Left kidney (tissue), 2 donors: ENCODE measurements around the gene STARD10. TPM values are rescaled to one million over a fixed set of nuclear protein-coding genes. Genes with fewer than 3 reads are reported as not detected.

ENCODE experiments used
- DNase-seq: peaks from one replicate; pipeline ENCODE4 v3.0.0-alpha.2; 2013
- polyA plus RNA-seq: library from polyadenylated mRNA; unstranded; fragments of 120-200 nt; gene quantifications from one replicate; pipeline ENCODE4 v1.2.1, GENCODE V29; 2013; ENCODE audit not compliant: insufficient read length

The STARD10 gene
- polyA plus RNA-seq, 1 donor = 66.4 TPM

DNA sequence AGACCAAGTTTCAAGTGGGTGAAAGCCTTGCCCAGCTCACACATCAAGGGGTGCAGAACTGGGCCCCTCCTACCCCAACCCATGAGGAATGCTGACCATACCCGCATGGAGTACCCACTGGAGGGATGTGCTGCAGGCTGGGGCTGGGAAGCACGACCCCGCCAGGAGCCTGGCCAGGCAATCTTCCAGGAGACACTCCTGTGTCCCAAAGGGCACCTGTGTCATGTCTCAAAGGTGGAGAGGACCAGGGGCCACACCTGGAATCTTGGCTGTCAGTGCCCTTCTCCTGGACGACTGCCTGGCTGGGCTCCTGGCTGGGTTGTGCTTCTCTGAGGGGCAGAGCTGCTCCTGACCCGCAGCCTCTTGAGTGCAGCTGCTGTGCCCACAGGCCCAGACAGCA, 48.3 kb downstream of the STARD10 start:
- no peak for DNase-seq

DNA sequence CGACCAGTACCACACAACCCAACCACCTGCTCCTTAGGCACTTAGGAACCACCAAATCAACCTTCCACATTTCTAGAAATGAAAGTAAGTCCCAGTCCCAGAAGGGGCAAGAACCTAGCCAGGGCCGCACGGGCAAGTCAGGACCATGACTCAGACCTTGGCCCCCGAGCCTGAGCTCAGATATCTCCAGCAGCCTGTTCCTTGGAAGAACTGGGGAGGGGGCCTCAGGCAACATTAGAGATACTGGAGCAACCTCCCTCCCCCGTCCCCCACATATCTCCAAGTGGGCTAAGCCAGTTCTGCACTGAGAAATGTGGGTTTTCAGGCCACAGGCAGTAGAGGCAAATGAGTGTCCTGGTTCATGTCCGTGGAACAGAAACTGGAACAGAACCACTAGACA, 49.4 kb downstream of the STARD10 start:
- DNase-seq = no peak

DNA sequence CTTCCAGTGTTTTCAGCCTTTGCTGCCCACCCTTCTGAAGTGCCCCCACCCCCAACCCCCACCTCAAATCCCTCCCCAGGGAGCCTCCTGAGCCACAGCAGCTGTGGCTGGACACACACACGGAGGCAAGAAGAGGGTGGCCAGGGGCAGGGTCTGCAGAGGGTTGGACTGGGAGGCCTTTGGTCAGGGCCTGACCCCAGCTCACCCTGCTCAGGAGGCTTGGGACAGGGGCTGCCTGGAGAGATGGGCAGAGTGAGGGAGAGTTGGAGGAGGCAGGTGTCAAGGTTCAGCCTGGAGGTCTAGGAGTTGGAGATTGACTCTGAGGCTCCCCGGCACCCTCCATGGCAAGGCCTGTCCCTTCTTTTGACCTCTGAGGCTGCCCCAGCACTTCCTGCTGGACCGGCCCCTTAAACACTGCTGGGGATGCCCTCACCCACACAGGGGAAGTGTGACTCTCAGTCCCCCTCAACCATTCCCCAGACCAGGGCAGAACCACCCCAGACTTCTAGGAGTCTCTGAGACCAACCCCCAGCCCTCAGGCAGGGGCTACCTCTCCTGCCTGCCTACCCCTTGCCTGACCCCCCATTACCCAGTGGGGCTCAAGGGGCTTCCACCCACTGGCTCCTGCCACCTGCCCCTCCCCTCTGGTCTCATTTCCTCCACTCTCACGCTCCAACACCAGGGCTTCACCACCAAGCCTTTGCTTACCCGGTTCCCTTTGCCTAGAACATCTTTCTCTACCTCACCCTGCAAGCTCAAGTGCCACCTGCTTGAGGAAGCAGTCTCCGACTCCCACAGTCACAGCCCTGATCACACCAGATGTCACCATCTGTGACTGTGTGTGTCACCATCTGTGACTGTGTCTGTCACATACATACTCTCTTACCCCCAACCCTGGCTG, 50.3 kb downstream of the STARD10 start:
- no peak for DNase-seq

DNA sequence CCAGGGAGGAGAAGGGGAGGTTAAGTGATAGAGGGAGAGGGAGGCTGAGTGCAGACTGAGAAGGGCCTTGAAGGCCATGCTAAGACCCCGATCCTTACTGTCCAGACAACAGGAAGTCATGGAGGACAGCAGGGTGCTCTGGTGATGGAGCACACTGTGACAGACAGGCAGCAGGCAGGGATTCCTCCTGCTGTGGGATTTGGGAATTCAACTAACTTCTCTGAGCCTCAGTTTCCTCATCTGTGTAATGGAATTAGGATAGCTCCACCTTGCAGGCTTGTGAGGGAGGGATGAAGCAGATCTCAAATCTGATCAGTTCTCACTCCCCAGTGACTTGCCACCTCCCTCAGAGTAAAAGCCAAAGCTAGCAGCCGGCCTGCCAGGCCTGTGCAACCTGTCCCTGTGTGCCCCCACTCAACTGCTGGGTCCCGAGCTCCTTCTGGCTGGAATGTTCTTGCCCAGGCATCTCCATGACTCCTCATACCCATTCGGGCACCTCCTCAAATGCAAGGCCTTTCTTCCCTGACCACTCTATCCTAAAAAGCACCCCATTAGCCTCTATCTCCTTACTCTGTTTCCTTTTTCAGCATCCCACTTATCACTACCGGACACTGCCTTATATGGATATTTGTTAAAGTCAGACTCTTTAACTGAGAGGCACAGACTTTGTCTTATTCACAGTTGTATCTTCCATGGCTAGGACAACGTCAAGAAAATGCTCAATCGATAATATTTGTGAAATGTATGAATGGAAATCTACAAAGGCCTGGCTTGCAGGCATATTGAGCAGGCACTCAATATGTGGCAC, 51.1 kb downstream of the STARD10 start:
- no peak for DNase-seq

DNA sequence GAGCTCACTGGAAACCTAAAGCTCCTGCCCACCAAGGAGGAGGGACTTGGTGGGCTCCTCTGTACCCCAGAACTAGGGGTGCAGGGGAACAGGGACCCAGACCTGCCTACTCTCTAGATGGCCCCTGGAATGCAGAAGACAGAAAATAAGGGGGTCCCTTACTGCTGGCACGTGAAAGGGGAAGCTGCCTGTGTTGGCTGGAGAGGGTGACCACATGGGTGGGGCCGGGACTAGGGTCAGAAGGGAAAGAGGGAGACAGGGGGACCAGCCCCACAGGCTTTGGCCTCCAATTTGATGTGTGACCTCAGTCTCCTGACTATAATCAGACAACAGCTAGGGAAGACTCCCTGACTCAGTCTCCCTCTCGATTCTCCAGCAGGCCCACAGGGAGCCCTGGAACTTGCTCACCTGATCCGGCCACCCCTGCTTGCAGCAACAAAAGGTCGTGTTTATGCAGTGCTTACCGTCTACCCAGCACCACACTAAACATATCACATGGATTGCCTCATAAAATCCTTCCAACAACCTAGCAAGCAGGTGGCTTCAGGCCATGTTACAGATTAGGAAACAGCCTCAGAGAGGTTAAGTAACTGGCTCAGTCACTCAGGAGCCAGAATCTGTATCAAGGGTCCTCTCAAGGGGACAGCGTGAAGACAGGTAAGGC, 51.9 kb downstream of the STARD10 start:
- DNase-seq = no peak

DNA sequence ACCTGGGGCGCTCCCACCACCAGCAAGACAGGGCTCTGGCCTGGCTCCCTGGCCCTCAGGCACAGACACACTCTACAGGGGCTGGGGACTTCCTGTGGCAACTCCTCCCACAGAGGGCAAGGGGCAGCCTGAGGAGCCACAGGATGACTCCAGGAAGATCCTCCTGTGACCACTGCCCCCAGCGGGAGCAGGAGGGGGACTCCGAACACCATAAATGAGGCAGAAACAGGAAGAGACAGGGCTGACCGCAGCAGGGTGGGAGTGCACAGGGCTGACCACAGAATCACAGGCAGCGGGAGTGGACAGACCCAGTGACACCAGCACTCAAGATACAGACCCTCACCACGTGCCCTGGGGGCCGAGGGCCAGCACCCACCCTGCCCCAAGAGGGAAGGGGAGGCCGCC, 52.4 kb downstream of the STARD10 start:
- peak; percentile 34 for DNase-seq

DNA sequence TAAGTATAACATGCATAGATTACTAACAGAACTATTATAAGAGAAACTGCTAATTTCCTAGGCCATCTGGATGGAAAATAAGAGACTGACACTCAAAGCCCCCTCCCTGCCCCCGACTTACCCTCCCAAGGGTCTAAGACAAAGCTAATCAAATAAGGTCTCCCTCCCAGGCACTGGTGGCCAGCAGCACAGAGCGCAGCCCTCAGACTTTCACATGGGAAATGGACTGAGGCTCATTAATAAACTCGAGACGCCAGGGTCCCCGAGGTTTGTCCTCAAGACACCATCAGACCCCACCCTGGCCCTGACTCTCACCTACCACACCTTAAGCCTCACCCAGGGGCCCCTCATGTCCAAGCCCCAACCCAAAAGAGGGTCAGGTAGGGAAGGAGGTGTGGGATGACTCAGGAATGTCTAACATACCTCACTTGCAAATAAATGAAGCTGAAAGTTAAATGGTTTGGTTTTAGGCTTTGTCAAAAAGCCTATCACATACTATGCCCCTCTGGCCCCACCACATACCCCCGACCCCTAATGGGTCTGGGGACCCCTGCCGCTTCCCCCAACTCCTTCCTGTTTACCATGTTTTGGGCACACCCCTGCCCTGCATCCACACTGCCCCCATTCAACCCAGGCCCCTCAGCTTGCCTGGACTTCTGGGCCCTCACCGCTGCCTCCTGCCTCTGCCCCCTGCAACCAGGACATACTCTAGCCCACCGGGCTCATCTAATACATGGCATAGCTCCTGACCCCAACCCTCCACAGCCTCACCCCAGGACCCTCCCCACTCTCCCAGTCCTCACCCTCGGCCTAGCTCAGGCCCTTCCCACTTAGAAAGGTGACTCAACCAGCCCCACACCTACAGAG, 53.1 kb downstream of the STARD10 start:
- no peak for DNase-seq

DNA sequence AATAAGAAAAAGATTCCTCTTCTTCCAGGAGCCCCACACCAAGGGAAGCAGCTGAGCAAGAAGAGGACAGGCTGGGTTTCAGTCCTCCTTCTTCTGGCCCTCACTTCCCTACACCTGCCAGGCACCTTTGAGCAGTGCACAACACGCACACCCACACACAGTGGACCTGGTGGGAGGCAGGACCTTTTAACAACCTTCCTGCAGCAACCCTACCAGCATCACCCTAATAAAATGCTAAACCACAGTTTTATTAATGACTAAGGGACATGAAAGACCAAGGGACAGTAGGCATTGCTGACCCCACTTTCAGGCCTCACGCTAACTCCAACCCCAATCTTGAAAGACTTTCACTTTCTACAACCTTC, 53.8 kb downstream of the STARD10 start:
- no peak for DNase-seq

DNA sequence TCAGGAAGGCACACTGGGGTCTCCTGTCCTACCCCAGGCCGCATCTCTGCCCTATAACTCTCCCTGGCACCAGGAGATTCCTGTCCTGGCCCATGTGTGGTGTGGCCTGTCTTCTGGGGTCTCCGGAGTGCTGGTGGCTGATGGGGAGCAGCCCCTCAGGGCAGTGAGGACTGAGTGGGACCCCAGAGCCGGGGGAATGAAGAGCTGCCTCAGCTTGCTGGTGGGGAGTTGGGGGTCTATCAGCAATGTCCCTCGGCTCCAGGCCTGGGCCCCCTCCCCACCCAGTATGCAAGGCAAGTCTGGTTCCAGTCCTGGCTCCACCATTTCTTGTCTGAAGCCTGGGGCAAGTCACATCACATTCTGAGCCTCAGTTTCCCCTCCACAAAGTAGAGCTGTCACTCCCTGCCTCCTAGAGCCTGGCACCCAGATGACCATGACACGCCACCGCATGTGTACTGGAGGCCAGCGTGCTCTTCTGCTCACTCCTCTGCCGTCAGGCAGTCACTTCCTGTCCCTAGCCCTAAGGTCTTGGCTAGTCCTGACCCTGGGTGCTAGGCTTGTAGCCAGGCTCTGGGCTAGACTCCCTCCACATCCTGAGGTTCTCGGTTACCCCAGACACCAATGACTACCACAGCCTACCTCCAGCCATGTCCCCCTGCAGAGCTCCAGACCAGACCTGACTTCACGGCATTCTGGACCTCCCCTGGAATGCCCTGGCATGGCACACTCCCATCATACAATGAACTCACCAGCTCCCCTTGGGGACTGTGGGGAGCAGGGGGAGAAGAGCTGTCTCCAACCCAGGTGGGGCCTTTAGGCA, 54.4 kb downstream of the STARD10 start:
- DNase-seq = no peak

DNA sequence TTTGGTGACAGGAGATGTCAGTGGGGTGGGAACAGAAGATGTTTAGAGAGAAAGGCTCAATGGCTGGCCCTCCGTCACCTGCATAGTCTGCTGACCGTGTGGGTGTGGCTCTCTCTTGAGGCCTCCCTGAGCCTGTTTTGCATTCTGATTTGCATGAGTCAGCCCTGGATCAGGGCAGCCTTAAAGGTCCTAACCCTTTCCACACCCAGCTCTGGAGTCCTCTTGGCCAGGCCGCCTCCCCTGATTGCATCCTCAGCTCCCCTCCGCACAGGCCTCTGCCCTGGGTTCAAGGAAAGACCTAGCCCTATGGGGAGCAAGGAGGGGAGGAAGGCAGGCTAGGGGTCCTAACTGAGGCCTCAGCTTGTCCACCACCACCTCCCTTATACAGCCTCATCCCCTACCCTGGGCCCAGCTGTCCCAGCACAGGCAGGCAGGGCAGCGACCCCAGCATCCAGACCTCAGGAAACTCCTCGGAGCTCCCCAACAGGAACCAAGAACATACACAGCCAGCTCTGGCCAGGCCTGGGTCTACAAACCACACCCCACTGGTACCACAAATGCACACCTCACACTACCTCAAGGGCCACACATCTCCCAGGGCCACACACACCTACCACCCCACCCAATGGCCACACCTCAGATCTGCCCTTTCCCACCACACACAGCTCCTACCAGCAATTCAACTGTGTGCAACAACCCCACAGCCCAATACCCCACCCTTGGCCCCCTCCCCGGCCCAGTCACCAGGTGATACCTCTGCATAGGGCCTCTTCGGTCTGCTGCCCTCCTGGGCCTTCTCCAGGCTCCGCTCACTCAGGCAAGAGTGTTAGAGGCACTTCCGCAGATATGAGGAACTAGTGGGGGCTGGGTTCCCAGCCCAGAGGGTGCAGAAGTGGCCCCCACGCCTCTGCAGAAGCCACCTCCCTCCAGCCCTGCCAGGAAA, 55.4 kb downstream of the STARD10 start:
- no peak for DNase-seq

DNA sequence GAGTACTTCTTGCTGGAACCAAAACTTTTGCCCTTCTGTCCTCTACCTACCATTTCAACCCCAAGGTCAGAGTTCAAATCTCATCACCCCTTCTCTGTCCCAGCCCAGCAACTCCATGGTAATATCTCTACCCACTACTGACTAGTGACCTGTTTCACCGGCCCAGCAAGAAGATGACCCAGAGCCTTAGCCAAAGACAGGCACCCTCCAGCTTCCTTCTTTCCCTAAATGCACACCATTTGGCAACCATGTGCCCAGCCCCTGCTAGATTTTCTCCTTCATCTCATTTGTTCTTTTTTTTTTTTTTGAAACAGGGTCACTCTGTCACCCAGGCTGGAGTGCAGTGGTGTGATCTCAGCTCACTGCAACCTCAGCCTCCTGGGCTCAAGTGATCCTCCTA, 56.5 kb downstream of the STARD10 start:
- DNase-seq = no peak

DNA sequence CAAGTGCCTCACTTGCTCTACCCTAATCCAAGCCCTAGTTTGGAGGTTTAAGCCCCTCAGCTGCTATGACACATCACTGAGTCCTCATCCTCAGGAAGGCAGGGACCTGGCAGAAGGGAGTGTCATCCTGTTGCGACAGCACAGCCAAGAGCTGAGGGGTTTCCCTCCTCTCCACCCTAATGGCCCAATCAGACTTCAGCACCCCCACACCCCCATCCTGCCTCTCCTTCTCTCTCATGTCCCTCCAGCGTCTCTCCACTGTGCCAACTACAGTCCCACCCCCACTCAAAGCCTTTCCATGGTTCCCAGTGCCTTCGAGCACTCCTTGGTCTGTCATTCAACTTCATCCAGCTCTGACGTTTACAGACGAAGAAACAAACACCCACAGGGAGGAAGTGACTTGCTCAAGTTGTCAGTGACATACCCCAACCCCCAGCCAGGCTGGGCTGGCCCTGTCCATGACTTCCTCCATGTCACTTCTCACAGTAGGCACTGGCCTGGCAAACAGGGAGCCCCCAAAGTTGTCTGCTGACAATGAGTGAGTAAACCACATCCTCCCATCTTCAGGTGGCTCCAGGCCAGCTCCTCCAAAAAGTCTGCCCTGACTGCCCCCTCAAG, 57.3 kb downstream of the STARD10 start:
- DNase-seq = no peak

DNA sequence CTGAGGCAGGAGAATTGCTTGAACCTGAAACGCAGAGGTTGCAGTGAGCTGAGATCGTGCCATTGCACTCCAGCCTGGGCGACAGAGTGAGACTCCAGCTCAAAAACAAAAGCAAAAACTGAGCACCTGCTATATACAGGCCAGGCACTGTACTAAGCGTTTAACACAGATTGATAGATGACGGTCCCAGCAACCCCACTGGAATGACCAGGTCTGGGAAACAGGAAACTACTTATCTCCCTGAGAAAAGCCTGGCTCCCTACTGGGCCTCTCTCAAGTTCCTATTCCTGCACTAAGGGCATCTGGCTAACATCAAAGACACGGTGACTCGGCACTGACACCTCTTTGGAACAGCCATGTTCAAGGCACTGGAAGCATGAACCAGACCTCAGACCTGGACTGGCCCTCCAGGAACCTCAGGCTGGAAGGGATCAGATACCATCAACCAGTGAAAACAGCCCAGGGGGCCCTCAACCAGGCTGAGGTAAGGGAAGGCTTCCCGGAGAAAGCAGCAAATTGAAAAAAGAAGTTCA, 58.3 kb downstream of the STARD10 start:
- DNase-seq = no peak

DNA sequence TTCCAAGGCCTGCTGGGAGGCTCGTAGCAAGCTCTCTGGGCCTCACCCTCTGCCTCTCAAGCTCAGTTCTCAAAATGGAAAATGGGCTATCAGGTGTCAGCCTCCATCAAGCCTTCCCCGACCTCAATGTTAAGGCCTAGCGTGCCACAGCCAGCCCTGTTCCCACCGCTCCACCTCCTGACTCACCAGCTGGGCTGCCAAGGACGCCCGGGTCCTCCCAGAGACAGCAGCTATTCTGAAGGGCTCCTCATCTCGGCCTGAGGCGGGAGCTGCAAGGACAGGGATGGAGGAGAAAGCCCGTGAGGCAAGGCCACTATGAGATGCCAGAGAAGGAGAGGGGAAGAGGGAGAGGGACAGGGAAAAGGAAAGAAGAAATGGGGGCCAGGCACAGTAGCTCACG, 61.5 kb downstream of the STARD10 start:
- no peak for DNase-seq

DNA sequence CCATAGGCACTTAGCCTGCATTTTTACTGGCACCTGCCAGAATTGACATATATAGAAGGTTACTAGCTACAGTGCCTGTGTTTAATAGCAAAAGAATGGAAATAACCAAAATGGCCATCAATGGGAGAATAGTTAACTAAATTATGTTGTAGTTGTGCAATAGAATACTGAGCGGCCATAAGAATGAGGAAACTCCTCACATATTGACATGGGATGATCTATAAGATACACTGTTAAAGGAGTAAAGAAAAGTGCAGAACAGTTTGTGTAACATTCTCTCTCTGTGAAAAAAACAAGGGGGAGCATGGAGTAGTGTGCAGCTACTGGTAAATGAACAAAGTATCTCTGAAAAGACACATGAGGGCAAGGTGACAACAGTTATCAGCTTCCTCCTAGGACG, 63.1 kb downstream of the STARD10 start:
- no peak for DNase-seq

DNA sequence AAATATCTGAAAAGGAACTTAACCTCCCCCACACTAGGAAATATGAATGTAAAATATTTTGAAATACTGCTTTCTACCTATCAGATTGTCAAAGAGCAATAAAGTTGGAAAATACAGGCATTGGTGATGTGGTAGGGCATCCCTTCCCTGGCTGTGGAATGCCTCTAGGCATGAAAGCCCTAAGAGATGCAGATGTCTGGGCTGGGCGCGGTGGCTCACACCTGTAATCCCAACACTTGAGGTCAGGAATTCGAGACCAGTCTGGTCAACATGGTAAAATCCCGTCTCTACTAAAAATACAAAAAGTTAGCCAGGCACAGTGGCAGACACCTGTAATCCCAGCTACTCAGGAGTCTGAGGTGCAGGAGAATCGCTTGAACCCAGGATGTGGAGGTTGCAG, 63.6 kb downstream of the STARD10 start:
- no peak for DNase-seq

DNA sequence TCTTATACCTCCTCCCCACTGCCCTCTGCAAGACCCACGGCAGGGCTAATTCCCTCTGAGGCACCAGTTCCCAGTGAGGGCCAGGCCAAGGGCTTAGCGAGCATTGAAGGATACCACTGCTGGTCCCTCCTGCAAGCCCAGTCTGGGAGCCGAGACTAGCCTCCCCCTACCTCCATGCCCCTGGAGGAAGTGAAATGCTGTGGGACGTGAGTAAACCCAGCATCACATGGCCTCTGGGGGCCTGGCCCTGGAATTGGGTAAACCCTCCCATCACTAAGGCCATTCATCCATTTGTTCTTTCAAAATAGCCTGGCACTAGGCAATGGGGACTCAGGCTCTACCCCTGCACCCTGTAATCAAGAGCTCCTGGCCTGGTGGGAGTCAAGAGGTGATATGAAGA, 66.3 kb downstream of the STARD10 start:
- DNase-seq = no peak

DNA sequence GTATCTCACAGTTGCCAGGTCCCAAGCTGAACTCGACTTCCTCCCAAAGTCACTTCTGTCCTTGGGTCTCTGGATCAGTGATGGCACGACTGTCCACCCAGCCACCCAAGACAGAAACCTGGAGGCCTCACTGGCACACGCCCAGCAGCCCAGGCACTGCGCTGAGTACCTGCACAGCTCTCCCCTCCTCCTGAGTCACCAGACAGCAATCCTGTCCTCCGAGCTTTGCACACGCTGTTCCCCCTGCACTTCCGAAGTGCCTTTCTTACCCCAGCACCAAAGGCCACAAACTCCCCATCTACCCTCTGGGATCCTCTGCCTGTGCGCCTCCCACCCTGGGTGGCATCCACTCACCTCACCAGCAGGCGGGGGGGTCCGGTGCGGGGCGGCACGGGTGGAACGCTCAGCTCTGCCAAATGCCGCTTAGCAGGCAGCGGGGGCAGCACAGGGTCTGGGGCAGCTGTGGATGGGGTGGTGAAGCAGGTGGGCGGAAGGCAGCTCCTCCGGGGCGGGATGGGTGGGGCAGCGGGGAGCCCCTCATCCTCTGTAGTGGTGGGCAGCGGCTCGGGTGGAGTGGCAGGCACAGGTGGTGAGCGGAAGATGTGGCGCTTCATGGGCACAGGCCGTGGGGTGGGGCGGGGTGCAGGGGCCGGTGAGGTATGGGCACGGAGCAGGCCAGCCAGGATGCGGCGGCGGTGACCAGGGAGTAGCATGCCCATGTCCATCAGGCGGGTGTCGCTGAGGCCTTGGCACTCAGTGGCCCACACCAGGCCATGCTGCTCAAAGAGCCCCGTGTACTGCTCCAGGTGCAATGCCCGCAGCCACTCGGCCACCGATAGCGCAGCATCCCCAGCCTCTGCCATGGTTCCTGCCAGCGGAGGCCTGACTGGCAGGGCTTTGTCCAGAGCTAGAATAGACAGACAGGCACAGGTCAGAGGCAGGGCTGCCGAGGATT, 67.3 kb downstream of the STARD10 start:
- DNase-seq = no peak
